NT2/D1 (cell line): Measurements from ENCODE around the gene MAML3.

Source experiments
- DNase-seq: peaks from one replicate; pipeline ENCODE4 v3.0.0-alpha.2; 2011; ENCODE audit warnings: low read depth, low spot score
- H3K27me3 ChIP-seq: 2 replicates; pipeline ENCODE4 v1.6.0; 2011; ENCODE audit warnings: mild to moderate bottlenecking; ENCODE audit not compliant: insufficient read length, insufficient read depth
- H3K36me3 ChIP-seq: 2 replicates; pipeline ENCODE4 v1.6.1; 2011; ENCODE audit warnings: mild to moderate bottlenecking, low read length, mixed read lengths; ENCODE audit not compliant: insufficient read depth, insufficient read length
- H3K4me1 ChIP-seq: 2 replicates; pipeline ENCODE4 v1.5.1; 2011; ENCODE audit not compliant: insufficient read depth, insufficient read length
- H3K4me3 ChIP-seq: 2 replicates; pipeline ENCODE4 v1.5.1; 2011; ENCODE audit warnings: low read depth; ENCODE audit not compliant: insufficient read length
- H3K9ac ChIP-seq: 2 replicates; pipeline ENCODE4 v1.6.0; 2011; ENCODE audit warnings: low read depth; ENCODE audit not compliant: insufficient read length
- H3K9me3 ChIP-seq: 2 replicates; pipeline ENCODE4 v1.5.1; 2011; ENCODE audit warnings: mild to moderate bottlenecking, low read length; ENCODE audit not compliant: insufficient read depth
- SUZ12 ChIP-seq: IDR thresholded peaks from 2 replicates; pipeline ENCODE4 v1.6.1; 2011; ENCODE audit not compliant: insufficient read length, insufficient read depth; ENCODE audit errors: extremely low read depth
- YY1 ChIP-seq: IDR thresholded peaks from 2 replicates; pipeline ENCODE4 v1.6.1; 2011; ENCODE audit not compliant: insufficient read length, insufficient read depth
- ZNF274 ChIP-seq: IDR thresholded peaks from 2 replicates; pipeline ENCODE4 v1.6.1; 2011; ENCODE audit warnings: mild to moderate bottlenecking, low read depth, low read length

MAML3 gene

GRCh38 chr4:140113653-140114052 is 40.3 kb downstream of the MAML3 start:
- DNase-seq = no peak
- Histone ChIP-seq H3K27me3 (no peaks in the 10 kb centered on the region), H3K4me1 (no peaks in the 10 kb centered on the region)

GRCh38 chr4:140112576-140112975 is 41.4 kb downstream of the MAML3 start:
- no peaks in the 10 kb centered on the region for H3K9me3 ChIP-seq
- no peak overlapping the region for H3K4me3 ChIP-seq
- H3K9ac ChIP-seq = no peak overlapping the region
- H3K4me1 ChIP-seq = no peaks in the 10 kb centered on the region
- DNase-seq = no peak
- TF ChIP-seq ZNF274 = no peak
- H3K27me3 ChIP-seq = no peaks in the 10 kb centered on the region
- H3K36me3 ChIP-seq = no peaks in the 10 kb centered on the region

More at GRCh38 chr4:140113653-140114052, 40.3 kb downstream of the MAML3 start:
- H3K9me3 ChIP-seq = no peaks in the 10 kb centered on the region
- H3K4me3 ChIP-seq = no peak overlapping the region
- no peak overlapping the region for H3K9ac ChIP-seq
- no peaks in the 10 kb centered on the region for H3K36me3 ChIP-seq
- TF ChIP-seq YY1 (no peak), ZNF274 (no peak), SUZ12 (no peak)

- DNase-seq = no peak
- Histone ChIP-seq H3K9me3 (no peaks in the 10 kb centered on the region), H3K36me3 (no peaks in the 10 kb centered on the region), H3K27me3 (no peaks in the 10 kb centered on the region), H3K4me3 (no peak overlapping the region), H3K4me1 (no peaks in the 10 kb centered on the region), H3K9ac (no peak overlapping the region)
- TF ChIP-seq ZNF274 = no peak
- TF ChIP-seq SUZ12 = no peak
- TF ChIP-seq YY1 = no peak
These were observed 42.7 kb downstream of the MAML3 start for GRCh38 chr4:140111256-140111655.

DNA sequence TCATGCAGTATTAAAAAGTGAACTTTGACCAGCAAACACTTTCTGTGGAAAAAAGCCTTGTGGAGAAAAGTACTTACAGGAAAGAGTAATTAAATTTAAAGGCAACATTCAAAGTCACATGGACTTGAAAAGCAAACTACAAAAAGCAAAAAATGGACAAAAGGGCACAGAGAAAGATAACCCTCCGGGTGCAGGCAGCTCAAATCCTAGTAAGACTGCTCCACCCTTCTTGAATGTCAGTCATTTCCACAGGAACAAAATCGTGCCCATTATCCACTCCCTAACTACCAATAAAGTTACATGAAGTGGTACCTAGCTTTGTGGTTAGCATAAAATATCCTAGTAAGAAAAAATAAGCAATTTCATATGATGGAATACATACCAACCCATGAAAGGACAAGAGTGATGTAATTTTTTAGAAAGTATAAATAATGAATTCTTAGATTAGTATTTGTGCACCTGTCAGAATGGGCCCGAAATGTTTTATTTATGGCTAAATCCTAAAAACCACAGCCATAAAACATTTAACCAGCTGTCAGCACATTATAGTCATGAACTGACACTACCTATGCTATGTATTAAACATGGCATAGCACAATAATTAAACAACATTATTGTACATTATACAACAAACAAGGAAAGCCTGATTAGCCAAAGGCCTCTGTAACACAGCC is 43.3 kb downstream of the MAML3 start:
- H3K4me1 ChIP-seq = no peaks in the 10 kb centered on the region
- H3K36me3 ChIP-seq = no peaks in the 10 kb centered on the region
- H3K9me3 ChIP-seq = no peaks in the 10 kb centered on the region
- H3K27me3 ChIP-seq = no peaks in the 10 kb centered on the region
- no peak overlapping the region for H3K4me3 ChIP-seq
- DNase-seq = no peak
- TF ChIP-seq ZNF274 (no peak), SUZ12 (no peak), YY1 (no peak)
- no peak overlapping the region for H3K9ac ChIP-seq

DNA sequence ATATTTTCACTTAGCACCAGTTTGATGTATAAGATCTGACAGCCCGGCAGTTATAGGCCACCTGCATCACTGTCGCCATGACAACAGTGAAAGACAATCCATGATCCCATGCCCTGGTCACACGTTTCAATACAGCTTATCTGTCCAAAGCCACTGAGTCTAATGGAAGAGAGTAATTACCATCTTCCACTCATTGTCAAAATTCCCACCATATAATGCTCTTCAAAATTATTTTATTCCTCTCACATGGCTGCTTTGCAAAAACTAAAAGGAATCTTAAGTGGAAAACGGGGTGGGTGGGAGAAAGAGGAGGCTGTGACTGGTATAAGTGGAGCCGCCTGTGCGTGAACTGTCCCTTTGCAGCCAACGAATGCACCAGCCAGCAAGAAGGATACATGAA is 44.2 kb downstream of the MAML3 start:
- no peaks in the 10 kb centered on the region for H3K36me3 ChIP-seq
- DNase-seq = no peak
- no peaks in the 10 kb centered on the region for H3K9me3 ChIP-seq
- H3K9ac ChIP-seq = no peak overlapping the region
- TF ChIP-seq SUZ12 (no peak), ZNF274 (no peak), YY1 (no peak)
- no peak overlapping the region for H3K4me3 ChIP-seq
- no peaks in the 10 kb centered on the region for H3K27me3 ChIP-seq
- no peaks in the 10 kb centered on the region for H3K4me1 ChIP-seq

DNA sequence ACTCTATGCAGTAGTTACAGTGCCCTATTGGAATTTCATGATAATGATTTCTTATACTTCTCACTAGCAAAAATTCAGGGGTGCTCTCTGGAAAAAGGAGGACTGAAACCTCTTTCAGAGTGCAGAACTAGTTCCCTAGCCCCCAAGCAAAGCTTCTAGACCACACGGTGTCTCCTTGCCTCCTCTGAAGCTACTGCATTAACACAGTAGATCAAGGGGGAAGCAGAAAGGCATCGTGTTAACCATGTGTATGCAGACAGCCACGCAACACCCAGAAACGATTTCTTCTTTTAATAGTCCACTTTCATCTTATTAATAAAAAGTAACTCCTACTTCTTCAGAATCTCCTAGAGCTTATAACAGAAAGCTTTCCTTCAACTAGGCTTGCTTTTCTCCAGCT is 44.7 kb downstream of the MAML3 start:
- no peaks in the 10 kb centered on the region for H3K4me1 ChIP-seq

GRCh38 chr4:140108713-140109230 is 45.2 kb downstream of the MAML3 start:
- TF ChIP-seq SUZ12 = no peak
- no peak for TF ChIP-seq ZNF274
- no peak for TF ChIP-seq YY1
- Histone ChIP-seq H3K9ac (no peak overlapping the region), H3K4me3 (no peak overlapping the region), H3K36me3 (no peaks in the 10 kb centered on the region), H3K27me3 (no peaks in the 10 kb centered on the region), H3K9me3 (no peaks in the 10 kb centered on the region), H3K4me1 (no peaks in the 10 kb centered on the region)
- no peak for DNase-seq

More for the DNA sequence above, 44.7 kb downstream of the MAML3 start:
- TF ChIP-seq SUZ12 (no peak), ZNF274 (no peak), YY1 (no peak)
- no peaks in the 10 kb centered on the region for H3K36me3 ChIP-seq
- no peaks in the 10 kb centered on the region for H3K9me3 ChIP-seq
- no peak overlapping the region for H3K4me3 ChIP-seq
- H3K9ac ChIP-seq = no peak overlapping the region
- DNase-seq = no peak
- no peaks in the 10 kb centered on the region for H3K27me3 ChIP-seq

DNA sequence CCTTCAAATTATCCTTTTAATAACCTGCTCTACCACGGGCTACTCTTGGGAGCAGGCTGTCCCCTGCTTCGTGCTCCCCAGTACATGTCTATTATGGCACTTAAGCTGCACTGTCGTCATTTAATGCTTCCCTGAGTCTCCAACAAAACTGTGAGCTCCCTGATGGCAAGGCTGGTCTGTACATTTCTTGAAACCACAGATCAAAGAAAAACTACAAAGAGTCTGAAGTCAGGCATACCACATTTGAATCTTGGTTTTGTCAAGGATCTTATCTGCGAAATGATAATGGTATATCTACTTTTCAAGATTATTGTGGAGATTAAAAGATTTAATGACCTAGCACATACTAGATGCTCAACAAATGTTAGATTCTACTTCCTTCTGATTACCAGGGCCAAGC is 45.7 kb downstream of the MAML3 start:
- H3K36me3 ChIP-seq = no peaks in the 10 kb centered on the region
- DNase-seq = no peak
- H3K4me1 ChIP-seq = no peaks in the 10 kb centered on the region
- no peaks in the 10 kb centered on the region for H3K27me3 ChIP-seq
- no peak overlapping the region for H3K4me3 ChIP-seq
- no peak for TF ChIP-seq SUZ12
- TF ChIP-seq YY1 = no peak
- TF ChIP-seq ZNF274 = no peak
- no peaks in the 10 kb centered on the region for H3K9me3 ChIP-seq
- no peak overlapping the region for H3K9ac ChIP-seq
